ENCODE data around the gene SRSF3. TPM values are rescaled to one million over a fixed set of nuclear protein-coding genes. Genes with fewer than 3 reads are reported as not detected.
"Not testable (repeated sequence)": the region's sequence is repeated elsewhere in the genome, so short reads cannot be mapped to it uniquely, and the experiment has no call there.

Gene SRSF3
- total RNA-seq, 1 donor: 340 TPM

- DNase-seq (ENCODE audit: low read depth in 2 of 3, low spot score in 2 of 3): no peak
Observed at GRCh38 chr6:36639171-36639808, 45.1 kb downstream of the SRSF3 start.

GRCh38 chr6:36641543-36641942 is 47.4 kb downstream of the SRSF3 start:
- no peak for DNase-seq (ENCODE audit: low read depth in 2 of 3, low spot score in 2 of 3)

GRCh38 chr6:36642913-36643817 is 49.0 kb downstream of the SRSF3 start:
- no peak for DNase-seq (ENCODE audit: low read depth in 2 of 3, low spot score in 2 of 3)

- no peak for DNase-seq (ENCODE audit: low read depth in 2 of 3, low spot score in 2 of 3)
Observed at GRCh38 chr6:36643977-36644376, 49.8 kb downstream of the SRSF3 start.

GRCh38 chr6:36649086-36649485 is 54.9 kb downstream of the SRSF3 start:
- no peak for DNase-seq (ENCODE audit: low read depth in 2 of 3, low spot score in 2 of 3)

- peak in 2 of 3 donors; percentile 11 to 21 for DNase-seq (ENCODE audit: low read depth in 2 of 3, low spot score in 2 of 3)
Observed at GRCh38 chr6:36649701-36650484, 55.7 kb downstream of the SRSF3 start.

GRCh38 chr6:36650848-36651478 is 56.8 kb downstream of the SRSF3 start:
- DNase-seq (ENCODE audit: low read depth in 2 of 3, low spot score in 2 of 3): peak in 2 of 3 donors; percentile 11 to 29

GRCh38 chr6:36651659-36652379 is 57.7 kb downstream of the SRSF3 start:
- DNase-seq (ENCODE audit: low read depth in 2 of 3, low spot score in 2 of 3): no peak

GRCh38 chr6:36654469-36654868 is 60.3 kb downstream of the SRSF3 start:
- DNase-seq (ENCODE audit: low read depth in 2 of 3, low spot score in 2 of 3): not testable (repeated sequence)

Small RNAs within 50 kb of the gene (small RNA-seq; reads per million reads assigned to genes)
- not detected for gene MIR3925
- 3.9 reads per million, percentile 84 among the genes with 10 or more reads in this experiment for gene RNU1-88P

Other genes starting within 250 kb of the SRSF3 start
- gene ETV7, start 206.7 kb upstream of the SRSF3 start, total RNA-seq: 0.27 TPM
- 0.27 TPM for gene PXT1, start 151.5 kb upstream of the SRSF3 start, total RNA-seq
- 49.3 TPM for gene KCTD20, start 151.4 kb upstream of the SRSF3 start, total RNA-seq
- gene STK38, start 46.9 kb upstream of the SRSF3 start, total RNA-seq: 13.5 TPM
- 16.4 TPM for gene CDKN1A, start 84.4 kb downstream of the SRSF3 start, total RNA-seq
- 10.5 TPM for gene RAB44, start 103.5 kb downstream of the SRSF3 start, total RNA-seq
- gene CPNE5, start 245.1 kb downstream of the SRSF3 start, total RNA-seq: 0.81 TPM